ENCODE measurements around the gene TBC1D30.

DNA sequence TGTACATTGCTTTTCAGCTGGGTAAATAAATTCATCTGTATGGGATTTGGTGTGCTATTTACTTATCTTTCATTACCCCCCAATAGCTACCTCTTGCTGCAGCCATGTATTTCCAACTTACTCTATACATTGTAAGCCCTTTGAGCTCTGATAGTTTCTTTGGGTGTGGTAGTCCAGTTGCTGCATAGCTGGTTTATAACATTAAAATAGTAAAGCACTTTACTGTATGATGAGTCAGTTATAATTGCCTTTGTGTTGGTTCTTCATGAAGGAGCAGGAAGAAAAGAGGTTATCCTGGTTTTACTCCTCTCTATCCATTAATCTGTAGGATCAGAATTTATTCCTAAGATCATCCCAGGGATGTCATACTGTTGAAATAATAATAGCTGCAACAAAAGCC lies 15.7 kb downstream of the TBC1D30 start:
- TF ChIP-seq, protein P1, sequence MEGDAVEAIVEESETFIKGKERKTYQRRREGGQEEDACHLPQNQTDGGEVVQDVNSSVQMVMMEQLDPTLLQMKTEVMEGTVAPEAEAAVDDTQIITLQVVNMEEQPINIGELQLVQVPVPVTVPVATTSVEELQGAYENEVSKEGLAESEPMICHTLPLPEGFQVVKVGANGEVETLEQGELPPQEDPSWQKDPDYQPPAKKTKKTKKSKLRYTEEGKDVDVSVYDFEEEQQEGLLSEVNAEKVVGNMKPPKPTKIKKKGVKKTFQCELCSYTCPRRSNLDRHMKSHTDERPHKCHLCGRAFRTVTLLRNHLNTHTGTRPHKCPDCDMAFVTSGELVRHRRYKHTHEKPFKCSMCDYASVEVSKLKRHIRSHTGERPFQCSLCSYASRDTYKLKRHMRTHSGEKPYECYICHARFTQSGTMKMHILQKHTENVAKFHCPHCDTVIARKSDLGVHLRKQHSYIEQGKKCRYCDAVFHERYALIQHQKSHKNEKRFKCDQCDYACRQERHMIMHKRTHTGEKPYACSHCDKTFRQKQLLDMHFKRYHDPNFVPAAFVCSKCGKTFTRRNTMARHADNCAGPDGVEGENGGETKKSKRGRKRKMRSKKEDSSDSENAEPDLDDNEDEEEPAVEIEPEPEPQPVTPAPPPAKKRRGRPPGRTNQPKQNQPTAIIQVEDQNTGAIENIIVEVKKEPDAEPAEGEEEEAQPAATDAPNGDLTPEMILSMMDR (IDR thresholded peaks at IDR 0.05), result no peak
- no peak for TF ChIP-seq EP300 (IDR thresholded peaks at IDR 0.05)

Data from tibial nerve (tissue), 4 donors.